ENCODE measurements around the gene POU2F1.

GRCh38 chr1:167344615-167345385, 124.1 kb downstream of the POU2F1 start:
- no peak for TF ChIP-seq POLR2A (IDR thresholded peaks at IDR 0.05)
- TF ChIP-seq, protein P1, sequence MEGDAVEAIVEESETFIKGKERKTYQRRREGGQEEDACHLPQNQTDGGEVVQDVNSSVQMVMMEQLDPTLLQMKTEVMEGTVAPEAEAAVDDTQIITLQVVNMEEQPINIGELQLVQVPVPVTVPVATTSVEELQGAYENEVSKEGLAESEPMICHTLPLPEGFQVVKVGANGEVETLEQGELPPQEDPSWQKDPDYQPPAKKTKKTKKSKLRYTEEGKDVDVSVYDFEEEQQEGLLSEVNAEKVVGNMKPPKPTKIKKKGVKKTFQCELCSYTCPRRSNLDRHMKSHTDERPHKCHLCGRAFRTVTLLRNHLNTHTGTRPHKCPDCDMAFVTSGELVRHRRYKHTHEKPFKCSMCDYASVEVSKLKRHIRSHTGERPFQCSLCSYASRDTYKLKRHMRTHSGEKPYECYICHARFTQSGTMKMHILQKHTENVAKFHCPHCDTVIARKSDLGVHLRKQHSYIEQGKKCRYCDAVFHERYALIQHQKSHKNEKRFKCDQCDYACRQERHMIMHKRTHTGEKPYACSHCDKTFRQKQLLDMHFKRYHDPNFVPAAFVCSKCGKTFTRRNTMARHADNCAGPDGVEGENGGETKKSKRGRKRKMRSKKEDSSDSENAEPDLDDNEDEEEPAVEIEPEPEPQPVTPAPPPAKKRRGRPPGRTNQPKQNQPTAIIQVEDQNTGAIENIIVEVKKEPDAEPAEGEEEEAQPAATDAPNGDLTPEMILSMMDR (IDR thresholded peaks at IDR 0.05): no peak

Measured in adrenal gland (tissue), 5 donors.